GM21381 (cell line): ENCODE results near the gene PNMA6E.
A peak's percentile ranks its signal among the peaks of the same experiment; 100 is the strongest.

ENCODE experiments used
- ATAC-seq: cut with Tn5 transposase; IDR thresholded peaks from one replicate; pipeline ENCODE4 v1.9.1; 2021; ENCODE audit warnings: mild to moderate bottlenecking, moderate library complexity; ENCODE audit not compliant: unreplicated experiment

PNMA6E gene

GRCh38 chrX:153438532-153438931 lies 37.4 kb upstream of the PNMA6E start:
- ATAC-seq: no peak

- no peak for ATAC-seq
Observed at GRCh38 chrX:153435845-153436244, 34.7 kb upstream of the PNMA6E start.

GRCh38 chrX:153434801-153435200 lies 33.7 kb upstream of the PNMA6E start:
- no peak for ATAC-seq

GRCh38 chrX:153433781-153434285 lies 32.7 kb upstream of the PNMA6E start:
- ATAC-seq: no peak

GRCh38 chrX:153433161-153433680 lies 32.1 kb upstream of the PNMA6E start:
- ATAC-seq: no peak

GRCh38 chrX:153430796-153431195 lies 29.6 kb upstream of the PNMA6E start:
- ATAC-seq: no peak

- ATAC-seq: no peak
Observed at GRCh38 chrX:153426204-153426603, 25.1 kb upstream of the PNMA6E start.

- no peak for ATAC-seq
Observed at GRCh38 chrX:153423652-153424051, 22.5 kb upstream of the PNMA6E start.

- no peak for ATAC-seq
Observed at GRCh38 chrX:153421856-153422255, 20.7 kb upstream of the PNMA6E start.

- ATAC-seq: no peak
Observed at GRCh38 chrX:153420851-153421599, 19.9 kb upstream of the PNMA6E start.

GRCh38 chrX:153417637-153418036 lies 16.5 kb upstream of the PNMA6E start:
- ATAC-seq: no peak

GRCh38 chrX:153416781-153417450 lies 15.8 kb upstream of the PNMA6E start:
- no peak for ATAC-seq

- ATAC-seq: no peak
Observed at GRCh38 chrX:153414856-153415510, 13.8 kb upstream of the PNMA6E start.

- ATAC-seq: no peak
Observed at GRCh38 chrX:153413731-153414130, 12.6 kb upstream of the PNMA6E start.

- ATAC-seq: no peak
Observed at GRCh38 chrX:153412746-153413720, 11.9 kb upstream of the PNMA6E start.

- peak; percentile 17 for ATAC-seq
Observed at GRCh38 chrX:153411988-153412574, 10.9 kb upstream of the PNMA6E start.

GRCh38 chrX:153411255-153411987 lies 10.3 kb upstream of the PNMA6E start, which contains the start of gene ZFP92:
ZFP92 (plus strand) TSS chrX:153411472; CDS start chrX:153418323, 6,851 bp downstream.
- ATAC-seq: peak; percentile 63

- ATAC-seq: no peak
Observed at GRCh38 chrX:153410888-153411254, 9.7 kb upstream of the PNMA6E start.

GRCh38 chrX:153410373-153410772 lies 9.2 kb upstream of the PNMA6E start:
- no peak for ATAC-seq
